DOHH2 (cell line): ENCODE measurements around the gene PAOX.

Source experiments
- H3F3A ChIP-seq: fragments of 200-600 bp; sonication (generic), shearing (Covaris generic); 2 replicates; pipeline ENCODE4 v1.6.0; 2016; ENCODE audit warnings: antibody characterized with exemption, mild to moderate bottlenecking; ENCODE audit not compliant: control insufficient read depth, insufficient read depth
- H3K27ac ChIP-seq: fragments of 200-600 bp; sonication (generic); 2 replicates; pipeline ENCODE4 v1.5.1; 2014; ENCODE audit warnings: low read depth, mild to moderate bottlenecking, low read length, moderate library complexity
- H3K27me3 ChIP-seq: fragments of 200-600 bp; sonication (generic); 2 replicates; pipeline ENCODE4 v1.6.1; 2014; ENCODE audit warnings: mild to moderate bottlenecking, low read length, mixed read lengths; ENCODE audit not compliant: control insufficient read depth
- H3K36me3 ChIP-seq: fragments of 200-600 bp; sonication (generic); 2 replicates; pipeline ENCODE4 v1.6.1; 2014; ENCODE audit warnings: mild to moderate bottlenecking, low read length, moderate library complexity, mixed read lengths; ENCODE audit not compliant: control insufficient read depth
- H3K4me1 ChIP-seq: fragments of 200-600 bp; sonication (generic); 2 replicates; pipeline ENCODE4 v1.6.1; 2014; ENCODE audit warnings: mild to moderate bottlenecking, low read length, mixed read lengths; ENCODE audit not compliant: control insufficient read depth
- H3K4me2 ChIP-seq: fragments of 200-600 bp; sonication (generic); 2 replicates; pipeline ENCODE4 v1.6.0; 2014; ENCODE audit warnings: mild to moderate bottlenecking, low read length, moderate library complexity
- H3K4me3 ChIP-seq: fragments of 200-600 bp; sonication (generic); 2 replicates; pipeline ENCODE4 v1.5.1; 2014; ENCODE audit warnings: mild to moderate bottlenecking, low read length, mixed read lengths
- H3K79me2 ChIP-seq: fragments of 200-600 bp; sonication (generic); 2 replicates; pipeline ENCODE4 v1.6.1; 2014; ENCODE audit warnings: mild to moderate bottlenecking, low read length, mixed read lengths; ENCODE audit not compliant: control insufficient read depth
- H3K9me2 ChIP-seq: fragments of 200-600 bp; sonication (generic); replicated peaks from 2 replicates; pipeline ENCODE4 v1.6.1; 2014; ENCODE audit warnings: mild to moderate bottlenecking, low read length, mixed read lengths; ENCODE audit not compliant: control insufficient read depth
- H3K9me3 ChIP-seq: fragments of 200-600 bp; sonication (generic); 2 replicates; pipeline ENCODE4 v1.6.1; 2014; ENCODE audit warnings: antibody characterized with exemption, low read length, mixed read lengths; ENCODE audit not compliant: control insufficient read depth, insufficient read depth
- H4K20me1 ChIP-seq: fragments of 200-600 bp; sonication (generic); 2 replicates; pipeline ENCODE4 v1.6.0; 2014; ENCODE audit warnings: low read depth, mild to moderate bottlenecking, antibody characterized with exemption, low read length, moderate library complexity; ENCODE audit not compliant: control insufficient read depth, insufficient read depth
- CTCF ChIP-seq: fragments of 200-600 bp; sonication (generic); IDR thresholded peaks from one replicate; pipeline ENCODE4 v1.5.1; 2014; ENCODE audit warnings: antibody characterized with exemption, mild to moderate bottlenecking, low read depth, low read length; ENCODE audit not compliant: poor library complexity, severe bottlenecking
- EZH2phosphoT487 ChIP-seq: fragments of 200-600 bp; sonication (generic); IDR thresholded peaks from 2 replicates; pipeline ENCODE4 v1.6.1; 2017; ENCODE audit warnings: borderline replicate concordance, mild to moderate bottlenecking, antibody characterized with exemption, low read length, moderate library complexity, mixed read lengths

PAOX gene

GRCh38 chr10:133419211-133419950, 40.3 kb downstream of the PAOX start:
- Histone ChIP-seq H3K27ac (no peak overlapping the region), H3F3A (no peaks in the 10 kb centered on the region), H3K36me3 (peaks cover 38% of the 10 kb centered on the region), H3K9me3 (no peaks in the 10 kb centered on the region), H4K20me1 (no peaks in the 10 kb centered on the region), H3K27me3 (no peaks in the 10 kb centered on the region), H3K4me2 (no peak overlapping the region), H3K4me3 (no peak overlapping the region), H3K79me2 (peaks cover 8% of the 10 kb centered on the region; the same call in 1 of the 2 replicates), H3K9me2 (no peaks in the 10 kb centered on the region), H3K4me1 (no peaks in the 10 kb centered on the region)
- no peak for TF ChIP-seq EZH2phosphoT487
- TF ChIP-seq CTCF: no peak

- no peak for TF ChIP-seq CTCF
- no peak for TF ChIP-seq EZH2phosphoT487
- no peaks in the 10 kb centered on the region for H3K27me3 ChIP-seq
- H4K20me1 ChIP-seq: no peaks in the 10 kb centered on the region
- H3K4me2 ChIP-seq: no peak overlapping the region
- no peak overlapping the region for H3K27ac ChIP-seq
- H3K4me1 ChIP-seq: no peaks in the 10 kb centered on the region
- H3K4me3 ChIP-seq: no peak overlapping the region
- no peaks in the 10 kb centered on the region for H3K9me3 ChIP-seq
- peaks cover 7% of the 10 kb centered on the region; the same call in 1 of the 2 replicates for H3K79me2 ChIP-seq
- H3K9me2 ChIP-seq: no peaks in the 10 kb centered on the region
- H3F3A ChIP-seq: no peaks in the 10 kb centered on the region
- H3K36me3 ChIP-seq: peaks cover 37% of the 10 kb centered on the region
Measured at GRCh38 chr10:133420028-133420427, 41.0 kb downstream of the PAOX start.

GRCh38 chr10:133420579-133420978, 41.5 kb downstream of the PAOX start:
- no peaks in the 10 kb centered on the region for H3K4me1 ChIP-seq
- H3K4me3 ChIP-seq: no peak overlapping the region
- no peaks in the 10 kb centered on the region for H3K9me2 ChIP-seq
- peaks cover 1% of the 10 kb centered on the region; the same call in 1 of the 2 replicates for H3K79me2 ChIP-seq
- H4K20me1 ChIP-seq: no peaks in the 10 kb centered on the region
- H3K27ac ChIP-seq: no peak overlapping the region
- no peaks in the 10 kb centered on the region for H3K27me3 ChIP-seq
- H3K36me3 ChIP-seq: peaks cover 32% of the 10 kb centered on the region
- no peak overlapping the region for H3K4me2 ChIP-seq
- TF ChIP-seq CTCF (no peak), EZH2phosphoT487 (no peak)
- H3K9me3 ChIP-seq: no peaks in the 10 kb centered on the region
- H3F3A ChIP-seq: no peaks in the 10 kb centered on the region
